Right lung (tissue), 5 donors: Measurements from ENCODE around the gene FAM209A. TPM values are rescaled to one million over a fixed set of nuclear protein-coding genes. Genes with fewer than 3 reads are reported as not detected.
A peak's percentile ranks its signal among the peaks of the same experiment; 100 is the strongest.
"Not testable (repeated sequence)": the region's sequence is repeated elsewhere in the genome, so short reads cannot be mapped to it uniquely, and the experiment has no call there.

ENCODE experiments used
- DNase-seq, 2 donors: peaks; one replicate each; pipeline ENCODE4 v3.0.0-alpha.2; 2013
- polyA plus RNA-seq, 5 donors: library from polyadenylated mRNA; unstranded; fragments of 120-200 nt; gene quantifications; one replicate each; pipeline versions ENCODE4 v1.2.1 to v1.2.3, GENCODE V29; 2013; ENCODE audit warnings: inconsistent platforms in 1 of 5, low replicate concordance in 1 of 5; ENCODE audit not compliant: insufficient read length in 5 of 5, insufficient read depth in 1 of 5

FAM209A gene
- polyA plus RNA-seq, 5 donors = 0.48 to 0.67 (median 0.55) TPM; not detected in 1

DNA sequence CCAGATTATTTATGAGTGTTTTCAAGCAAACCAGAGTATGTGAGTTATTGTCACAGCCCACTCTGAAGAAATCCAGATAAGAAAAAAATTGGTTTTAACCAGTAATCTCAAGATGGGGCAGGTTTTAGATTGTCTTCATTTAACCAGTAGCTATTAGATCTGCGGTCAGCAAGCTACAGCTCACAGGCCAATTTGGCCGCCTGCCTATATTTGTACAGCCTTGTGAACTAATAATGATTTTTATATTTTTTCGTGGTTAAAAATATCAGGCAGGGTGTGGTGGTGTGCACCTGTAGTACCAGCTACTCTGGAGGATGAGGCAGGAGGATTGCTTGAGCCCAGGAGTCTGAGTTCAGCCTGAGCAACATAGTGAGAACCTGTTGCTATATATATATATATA lies 13.5 kb downstream of the FAM209A start:
- no peak for DNase-seq

DNA sequence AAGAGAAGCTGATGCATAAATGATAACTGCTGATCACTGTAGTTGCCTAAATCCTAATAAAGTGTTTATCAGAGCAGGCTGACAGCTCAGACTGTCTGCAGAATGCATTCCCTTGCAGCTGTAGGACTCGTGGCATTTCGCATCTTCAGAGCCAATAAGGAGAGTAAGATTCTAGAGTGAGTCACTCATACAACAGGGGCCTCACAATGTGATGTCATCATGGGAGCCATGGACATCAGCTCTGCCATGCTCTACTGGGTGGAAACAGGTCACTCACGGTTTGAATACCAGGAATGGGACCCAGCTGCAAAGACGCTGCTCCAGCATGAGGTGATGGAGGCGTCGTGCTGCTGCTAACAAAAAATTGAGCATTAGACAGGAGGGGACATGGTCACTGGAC lies 15.9 kb downstream of the FAM209A start:
- no peak for DNase-seq

DNA sequence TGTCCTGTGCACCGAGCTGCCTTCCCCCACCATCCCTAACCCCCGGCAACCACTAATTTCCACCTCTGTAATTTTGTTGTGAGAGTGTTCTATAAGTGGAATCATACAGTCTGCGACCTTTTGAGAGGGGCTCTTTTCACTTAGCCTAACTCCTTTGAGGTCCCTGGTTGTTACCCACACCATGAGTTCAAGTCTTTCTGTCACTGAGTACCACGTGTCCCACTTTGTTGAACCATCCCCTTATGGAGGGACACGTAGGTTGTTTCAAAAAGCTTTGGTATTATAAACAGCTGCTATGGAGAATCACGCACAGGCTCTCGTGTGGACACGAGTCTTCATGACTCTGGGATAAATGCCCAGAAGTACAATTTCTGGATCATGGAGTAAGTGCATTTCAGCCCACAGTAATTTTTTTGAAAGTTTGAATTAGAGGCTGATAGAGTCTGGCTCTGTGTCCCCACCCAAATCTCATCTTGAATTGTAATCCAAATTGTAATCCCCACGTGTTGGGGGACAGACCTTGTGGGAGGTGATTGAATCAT lies 18.0 kb downstream of the FAM209A start:
- no peak for DNase-seq

DNA sequence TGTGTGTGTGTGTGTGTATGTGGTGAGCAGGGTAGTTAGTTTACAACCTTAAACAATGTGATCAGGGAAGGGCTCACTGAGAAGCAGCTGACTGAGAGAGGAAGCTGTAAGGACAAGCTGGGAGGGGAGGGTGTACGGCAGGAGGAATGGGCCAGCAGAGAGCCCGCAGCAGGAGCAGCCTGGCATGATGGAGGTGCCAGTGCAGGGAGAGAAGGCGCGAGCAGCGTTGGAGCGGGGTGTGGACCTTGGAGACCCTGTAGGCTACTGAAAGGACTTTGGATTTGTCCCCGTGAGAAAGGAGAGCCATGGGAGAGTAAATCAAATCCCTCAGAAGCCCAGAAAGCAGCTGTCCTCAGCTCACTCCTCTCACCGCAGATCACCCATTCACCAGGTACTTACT lies 27.0 kb downstream of the FAM209A start:
- DNase-seq = no peak

DNA sequence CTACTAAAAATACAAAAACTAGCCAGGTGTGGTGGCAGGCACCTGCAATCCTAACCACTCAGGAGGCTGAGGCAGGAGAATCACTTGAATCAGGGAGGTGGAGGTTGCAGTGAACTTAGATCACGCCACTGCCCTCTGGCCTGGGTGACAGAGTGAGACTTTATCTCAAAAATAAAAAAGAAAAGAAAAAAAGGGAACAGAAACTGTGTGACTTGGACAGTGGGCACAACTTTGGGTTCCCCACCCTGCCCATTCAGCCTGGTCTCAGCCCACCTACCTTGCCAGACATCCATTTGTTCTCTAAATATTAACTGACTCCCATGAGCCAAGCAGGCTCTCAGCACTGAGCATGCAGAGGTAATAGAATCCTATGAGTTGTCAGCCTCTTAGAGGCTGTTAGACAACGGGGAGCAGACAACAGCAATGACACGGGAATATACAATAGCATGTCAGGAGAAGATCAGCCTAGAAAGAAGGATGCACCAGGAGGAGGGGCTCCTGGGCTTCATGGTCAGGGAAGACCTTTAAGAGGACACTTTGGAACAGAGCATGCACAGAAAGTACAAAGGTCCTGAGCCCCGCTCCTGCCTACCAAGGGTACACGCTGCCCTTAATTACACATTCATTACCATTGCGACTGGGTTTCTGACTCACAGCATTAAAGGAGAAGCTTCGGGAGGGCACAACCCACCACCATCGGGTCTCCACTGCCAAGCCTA lies 28.5 kb downstream of the FAM209A start:
- no peak for DNase-seq

DNA sequence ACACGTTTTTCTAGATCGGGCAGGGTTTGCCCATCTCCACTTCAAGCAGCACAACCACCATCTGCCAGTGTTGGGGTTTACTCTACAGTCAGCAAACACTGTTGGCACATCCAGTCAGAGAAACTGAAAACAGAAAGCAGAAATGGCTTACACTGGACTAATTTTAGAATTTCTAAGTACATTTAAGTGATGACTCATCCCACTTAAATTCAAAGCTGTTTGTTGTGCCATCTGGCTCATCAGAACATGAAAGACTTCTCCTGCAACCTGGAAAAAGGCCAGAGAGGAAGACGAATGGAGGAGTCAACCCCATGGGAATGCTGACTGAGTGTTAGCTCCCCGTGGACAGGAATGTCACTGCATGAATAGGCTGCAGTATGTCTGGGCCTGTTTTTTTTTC lies 30.3 kb downstream of the FAM209A start:
- DNase-seq = peak; percentile 21 to 39

DNA sequence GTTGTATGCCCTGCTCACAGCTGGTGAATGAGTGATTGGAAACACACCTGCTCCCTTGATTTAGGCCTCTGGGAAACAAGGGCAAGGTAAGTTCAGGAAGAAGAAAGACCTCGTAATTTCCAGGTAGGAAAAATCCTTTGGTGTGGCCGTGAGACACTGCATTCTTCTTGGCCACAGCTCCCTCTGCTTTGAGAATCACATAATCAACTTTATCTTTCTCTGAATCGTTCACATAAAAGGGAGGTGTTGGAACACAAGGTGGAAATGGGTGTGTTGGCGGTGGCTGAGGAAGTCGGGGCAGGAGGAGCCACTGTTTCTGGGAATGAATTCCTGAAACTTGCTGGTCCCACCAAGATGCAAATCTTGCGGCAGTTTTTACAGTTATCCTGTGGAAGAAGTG lies 34.4 kb downstream of the FAM209A start:
- DNase-seq = no peak

DNA sequence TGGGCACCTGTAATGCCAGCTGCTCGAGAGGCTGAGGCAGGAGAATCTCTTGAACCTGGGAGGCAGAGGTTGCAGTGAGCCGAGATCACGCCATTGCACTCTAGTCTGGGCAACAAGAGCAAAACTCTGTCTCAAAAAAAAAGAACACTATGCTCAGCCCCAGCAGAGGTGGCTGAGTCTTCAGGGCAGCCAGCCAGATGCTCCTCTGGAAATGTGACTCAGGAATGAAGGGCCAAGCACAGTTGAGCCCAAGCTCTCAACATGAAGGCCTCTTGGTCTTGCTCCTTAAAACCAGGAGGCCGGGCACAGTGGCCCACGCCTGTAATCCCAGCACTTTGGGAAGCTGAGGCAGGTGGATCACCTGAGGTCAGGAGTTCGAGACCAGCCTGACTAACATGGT lies 40.0 kb downstream of the FAM209A start:
- not testable (repeated sequence) for DNase-seq

DNA sequence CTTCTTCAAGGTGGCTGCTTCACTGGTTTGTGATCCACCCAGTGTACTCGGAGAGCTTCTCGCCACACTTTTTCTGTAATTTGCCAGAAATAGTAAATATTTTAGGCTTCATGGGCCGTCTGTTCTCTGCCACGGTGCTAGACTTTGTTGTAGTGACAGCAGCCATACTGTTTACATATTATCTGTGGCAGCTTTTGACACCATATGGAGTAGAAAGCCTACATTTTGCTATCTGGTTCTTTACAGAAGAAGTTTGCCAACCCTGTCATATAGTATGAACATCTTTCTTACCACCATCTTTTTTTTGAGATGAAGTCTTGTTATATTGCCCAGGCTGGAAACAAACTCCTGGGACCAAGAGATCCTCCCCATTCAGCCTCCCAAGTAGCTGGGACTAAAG lies 41.0 kb downstream of the FAM209A start:
- no peak for DNase-seq

DNA sequence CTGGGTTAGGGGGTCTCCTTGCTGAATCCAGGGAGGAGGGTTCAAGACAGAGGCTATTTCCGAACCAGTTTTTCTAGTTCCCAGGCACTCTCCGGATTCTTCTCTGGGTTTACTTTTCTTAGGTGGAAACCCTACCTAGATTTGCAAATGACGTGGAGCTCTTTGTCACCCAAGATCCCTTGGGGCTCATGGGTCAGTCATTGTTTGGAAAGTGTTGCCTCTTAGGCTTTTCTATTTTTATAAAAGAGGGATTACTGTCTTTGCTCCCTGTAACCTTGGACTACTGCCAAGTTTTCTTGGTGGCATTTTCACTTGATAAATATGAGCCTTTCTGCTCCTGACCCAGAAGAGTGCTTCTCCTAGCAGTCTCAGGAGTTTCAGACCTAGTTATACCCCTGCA lies 42.1 kb downstream of the FAM209A start:
- DNase-seq = peak; percentile 26 to 35

GRCh38 chr20:56570832-56571231 lies 46.3 kb downstream of the FAM209A start:
- no peak for DNase-seq

GRCh38 chr20:56572172-56572571 lies 47.6 kb downstream of the FAM209A start:
- no peak for DNase-seq

GRCh38 chr20:56573986-56574385 lies 49.4 kb downstream of the FAM209A start:
- DNase-seq = no peak

DNA sequence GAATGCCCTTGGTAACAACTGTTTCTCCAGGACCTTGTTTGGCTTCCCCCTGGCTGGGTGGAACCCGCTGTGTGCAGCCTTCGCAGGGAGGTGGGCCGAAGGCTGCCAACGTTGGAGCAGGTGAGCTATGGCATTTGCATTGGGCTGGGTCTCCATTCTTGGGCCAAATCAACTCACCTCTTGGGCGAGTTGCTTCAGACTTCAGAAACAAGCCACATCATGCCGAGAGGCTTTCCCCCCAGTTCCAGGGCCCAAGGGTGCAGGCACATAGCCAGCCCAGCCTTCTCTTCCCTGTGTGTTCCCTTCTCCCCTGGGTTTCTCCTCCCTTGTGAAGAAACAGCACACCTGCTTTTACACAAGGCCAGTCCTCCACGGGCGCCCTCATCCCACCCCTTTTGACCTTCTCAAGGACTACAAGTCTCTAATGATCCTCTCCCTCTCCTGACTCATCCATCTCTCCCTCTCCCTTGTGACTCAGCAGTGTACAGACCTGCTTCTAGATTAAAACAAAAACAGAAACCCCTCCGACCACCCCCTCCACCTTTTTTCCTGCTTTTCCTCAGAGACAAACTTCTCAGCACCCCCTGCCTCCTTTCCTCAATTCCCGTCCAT lies 50.1 kb downstream of the FAM209A start:
- DNase-seq = no peak

- DNase-seq = no peak
Observed at GRCh38 chr20:56575157-56575556, 50.6 kb downstream of the FAM209A start.

Other genes starting within 250 kb of the FAM209A start
- 10 to 100 TPM; 55.9 to 76.5 (median 64.7) TPM for gene FAM210B, start 165.8 kb upstream of the FAM209A start, polyA plus RNA-seq
- 10 to 100 TPM; 12.0 to 32.5 (median 18.7) TPM for gene AURKA, start 132.5 kb upstream of the FAM209A start, polyA plus RNA-seq
- gene CSTF1, start 132.1 kb upstream of the FAM209A start, polyA plus RNA-seq = 10 to 100 TPM; 40.0 to 51.8 (median 41.3) TPM
- gene CASS4, start 112.5 kb upstream of the FAM209A start, polyA plus RNA-seq = 10 to 100 TPM; 20.4 to 25.3 (median 23.9) TPM
- gene RTF2, start 56.1 kb upstream of the FAM209A start, polyA plus RNA-seq = 100 to 1,000 TPM; 119 to 140 (median 131) TPM
- under 1 TPM in 4 of 5 donors, not detected in 1; 0.32 to 0.44 (median 0.39) TPM for gene FAM209B, start 8.5 kb downstream of the FAM209A start, polyA plus RNA-seq
- gene TFAP2C, start 104.6 kb downstream of the FAM209A start, polyA plus RNA-seq = 1 to 10 TPM; 2.4 to 3.6 (median 3.2) TPM